ENCODE measurements around the gene OTOR.

Gene OTOR

DNA sequence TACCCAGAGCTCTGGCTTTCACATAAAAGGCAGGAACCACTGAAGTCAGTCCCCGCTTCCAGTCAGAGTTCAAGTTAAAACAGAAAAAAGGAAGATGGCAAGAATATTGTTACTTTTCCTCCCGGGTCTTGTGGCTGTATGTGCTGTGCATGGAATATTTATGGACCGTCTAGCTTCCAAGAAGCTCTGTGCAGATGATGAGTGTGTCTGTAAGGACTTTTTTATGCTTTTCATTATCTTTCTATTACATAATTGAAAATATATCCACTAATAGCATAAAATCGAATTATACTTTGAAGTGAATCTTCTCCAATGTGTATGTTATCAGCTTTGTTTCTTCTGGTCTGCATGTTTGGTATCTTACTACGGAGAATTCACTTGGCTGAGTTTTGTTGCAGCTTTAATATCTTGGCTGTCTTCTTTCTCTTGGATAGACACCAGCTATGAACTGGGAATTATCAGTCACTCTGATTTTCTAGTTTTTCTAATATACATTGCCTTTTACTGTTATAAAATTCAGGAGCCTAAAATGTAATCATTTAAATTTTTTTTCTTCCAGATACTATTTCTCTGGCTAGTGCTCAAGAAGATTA, at the start of gene OTOR:
TSS of gene OTOR (plus strand) at position 51 of the 593 bp plus-strand sequence. CDS start at position 95, 44 bp downstream.
- H3K4me3 ChIP-seq (ENCODE audit: low read length), result no peak within 1 kb of the TSS
- TF ChIP-seq, protein P1, sequence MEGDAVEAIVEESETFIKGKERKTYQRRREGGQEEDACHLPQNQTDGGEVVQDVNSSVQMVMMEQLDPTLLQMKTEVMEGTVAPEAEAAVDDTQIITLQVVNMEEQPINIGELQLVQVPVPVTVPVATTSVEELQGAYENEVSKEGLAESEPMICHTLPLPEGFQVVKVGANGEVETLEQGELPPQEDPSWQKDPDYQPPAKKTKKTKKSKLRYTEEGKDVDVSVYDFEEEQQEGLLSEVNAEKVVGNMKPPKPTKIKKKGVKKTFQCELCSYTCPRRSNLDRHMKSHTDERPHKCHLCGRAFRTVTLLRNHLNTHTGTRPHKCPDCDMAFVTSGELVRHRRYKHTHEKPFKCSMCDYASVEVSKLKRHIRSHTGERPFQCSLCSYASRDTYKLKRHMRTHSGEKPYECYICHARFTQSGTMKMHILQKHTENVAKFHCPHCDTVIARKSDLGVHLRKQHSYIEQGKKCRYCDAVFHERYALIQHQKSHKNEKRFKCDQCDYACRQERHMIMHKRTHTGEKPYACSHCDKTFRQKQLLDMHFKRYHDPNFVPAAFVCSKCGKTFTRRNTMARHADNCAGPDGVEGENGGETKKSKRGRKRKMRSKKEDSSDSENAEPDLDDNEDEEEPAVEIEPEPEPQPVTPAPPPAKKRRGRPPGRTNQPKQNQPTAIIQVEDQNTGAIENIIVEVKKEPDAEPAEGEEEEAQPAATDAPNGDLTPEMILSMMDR (conservative IDR thresholded peaks at IDR 0.05; ENCODE audit: low read depth, low read length), result no peak
- no peak for DNase-seq (ENCODE audit: low read depth)

DNA sequence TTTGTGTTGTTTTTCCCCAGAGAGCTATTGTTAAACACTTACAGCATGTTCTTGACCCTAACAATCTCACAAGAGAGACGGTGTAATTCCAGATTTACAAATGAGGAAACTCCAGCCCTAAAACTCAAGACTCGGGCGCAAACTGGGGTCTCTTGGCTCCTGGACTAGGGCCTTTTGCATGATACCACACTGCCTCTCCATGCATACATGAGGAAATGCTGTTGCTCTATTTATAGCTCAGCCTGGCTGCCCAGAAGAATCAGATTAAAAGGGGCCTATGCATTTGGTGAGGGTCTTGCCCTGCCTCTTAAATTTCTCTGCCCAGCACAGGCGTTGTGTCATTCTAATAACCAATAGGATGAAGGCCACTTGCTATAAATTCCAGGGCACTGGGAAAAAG, 48.9 kb upstream of the OTOR start:
- no peak for DNase-seq (ENCODE audit: low read depth)

DNA sequence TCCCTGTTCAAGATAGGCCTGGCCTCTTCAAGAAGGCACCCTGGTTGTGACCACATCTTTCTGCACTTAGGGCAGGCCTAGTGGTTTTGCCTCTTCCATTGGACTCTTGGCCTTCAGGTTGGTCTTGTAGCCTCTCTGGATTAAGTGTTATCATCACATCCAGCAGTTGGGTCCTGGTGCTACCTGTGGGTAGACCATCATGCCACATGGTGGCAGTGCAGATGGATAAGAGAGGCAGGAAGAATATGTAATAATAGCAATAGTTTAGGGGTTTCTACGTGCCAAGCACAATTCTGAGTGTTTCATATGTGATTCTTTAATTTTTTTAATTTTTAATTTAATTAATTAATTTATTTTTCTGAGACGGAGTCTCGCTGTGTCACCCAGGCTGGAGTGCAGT, 46.9 kb upstream of the OTOR start:
- H3K4me3 ChIP-seq (ENCODE audit: low read length), result no peak overlapping the region
- TF ChIP-seq, protein P1 (conservative IDR thresholded peaks at IDR 0.05; ENCODE audit: low read depth, low read length), result no peak
- no peak for DNase-seq (ENCODE audit: low read depth)

More for the DNA sequence above, 48.9 kb upstream of the OTOR start:
- H3K4me3 ChIP-seq (ENCODE audit: low read length), result no peak overlapping the region
- TF ChIP-seq, protein P1 (conservative IDR thresholded peaks at IDR 0.05; ENCODE audit: low read depth, low read length), result no peak

- TF ChIP-seq, protein P1 (conservative IDR thresholded peaks at IDR 0.05; ENCODE audit: low read depth, low read length), result no peak
- DNase-seq (ENCODE audit: low read depth), result no peak
These were observed 44.6 kb upstream of the OTOR start for GRCh38 chr20:16703570-16703969.

DNA sequence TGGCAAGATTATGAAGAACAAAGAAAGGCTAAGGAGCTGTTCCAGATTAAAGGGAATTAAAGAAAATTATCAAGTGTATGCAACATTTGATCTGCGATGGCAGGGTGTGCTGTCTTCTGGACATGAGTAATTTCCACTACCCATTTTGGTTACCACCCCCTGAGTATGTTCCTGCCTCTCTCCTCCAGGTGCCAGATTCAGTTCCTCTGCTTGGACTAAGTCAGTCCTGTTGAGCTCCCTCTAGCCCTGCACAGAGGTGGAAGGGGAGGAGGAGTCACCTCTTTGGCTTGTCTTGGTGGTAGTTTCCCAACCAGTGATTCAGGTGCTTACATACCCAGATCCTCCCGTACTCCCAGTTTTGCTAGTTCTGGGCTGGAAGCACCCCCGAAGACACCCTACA, 40.5 kb upstream of the OTOR start:
- no peak for DNase-seq (ENCODE audit: low read depth)
- H3K4me3 ChIP-seq (ENCODE audit: low read length), result no peak overlapping the region
- TF ChIP-seq, protein P1 (conservative IDR thresholded peaks at IDR 0.05; ENCODE audit: low read depth, low read length), result no peak

More at GRCh38 chr20:16703570-16703969, 44.6 kb upstream of the OTOR start:
- no peak overlapping the region for H3K4me3 ChIP-seq (ENCODE audit: low read length)

DNA sequence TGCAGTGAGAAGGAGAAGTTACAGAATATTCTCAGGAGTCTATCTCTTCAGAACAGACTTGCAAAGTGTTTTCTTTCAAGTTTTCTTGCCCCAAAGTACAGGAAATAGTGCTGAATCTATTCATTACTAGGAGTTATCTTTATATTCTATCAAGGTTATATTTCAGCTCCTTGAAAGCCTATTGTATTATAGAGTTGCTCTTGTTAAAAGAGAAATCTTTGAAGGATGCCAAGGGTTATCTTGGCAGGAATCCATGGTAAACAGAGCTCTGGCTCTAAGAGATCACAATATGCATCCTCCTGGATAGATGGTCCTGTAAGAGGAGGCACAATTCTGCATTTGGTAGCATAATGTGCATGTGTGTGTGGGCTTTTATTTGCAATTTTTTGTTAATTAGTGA, 39.6 kb upstream of the OTOR start:
- TF ChIP-seq, protein P1 (conservative IDR thresholded peaks at IDR 0.05; ENCODE audit: low read depth, low read length), result no peak
- no peak for DNase-seq (ENCODE audit: low read depth)
- H3K4me3 ChIP-seq (ENCODE audit: low read length), result no peak overlapping the region

DNA sequence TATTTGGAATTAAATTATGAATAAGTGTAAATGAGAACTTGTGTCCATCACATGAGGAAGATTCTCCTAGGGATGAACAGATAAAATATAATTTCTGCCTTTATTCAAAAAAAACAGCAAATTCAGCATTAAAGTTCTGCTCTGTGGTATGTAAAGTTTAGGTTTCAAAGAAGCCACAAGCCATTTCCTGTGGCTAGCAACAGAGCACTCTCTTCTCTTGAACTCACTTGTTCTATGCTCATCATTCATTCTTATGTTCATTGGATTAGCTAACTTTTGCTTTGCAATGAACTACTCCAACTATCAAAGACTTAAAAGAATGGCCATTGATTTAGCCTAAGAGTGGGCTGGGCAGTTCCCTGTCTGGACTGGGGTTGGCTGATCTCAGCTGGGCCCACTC, 39.1 kb upstream of the OTOR start:
- no peak for DNase-seq (ENCODE audit: low read depth)
- no peak overlapping the region for H3K4me3 ChIP-seq (ENCODE audit: low read length)
- TF ChIP-seq, protein P1 (conservative IDR thresholded peaks at IDR 0.05; ENCODE audit: low read depth, low read length), result no peak
